ENCODE results near the gene HTRA1. TPM values are rescaled to one million over a fixed set of nuclear protein-coding genes. Genes with fewer than 3 reads are reported as not detected.

HTRA1 gene
- total RNA-seq, 1 experiment from 2014 or later = 157 TPM

DNA sequence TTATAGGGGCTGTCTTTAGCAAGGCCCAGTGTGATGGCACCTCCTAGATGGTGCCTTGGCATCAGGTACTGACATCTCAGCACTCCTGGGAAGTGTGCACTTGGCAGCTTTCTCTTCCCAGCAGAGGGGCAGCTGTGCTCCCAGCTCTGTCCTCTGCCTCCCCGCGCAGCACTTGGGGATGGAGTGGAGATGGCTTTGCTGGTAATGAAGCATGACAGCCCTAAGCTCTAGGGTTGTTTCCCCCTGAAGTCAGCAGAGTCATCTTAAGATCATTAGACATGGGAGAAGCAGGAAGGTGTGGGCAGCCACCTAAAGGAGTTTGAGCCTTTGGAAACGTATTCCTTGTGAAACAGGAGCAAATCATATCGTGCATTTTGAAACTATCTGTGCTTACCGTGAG lies 46.7 kb downstream of the HTRA1 start:
- CTCF ChIA-PET = interaction anchor here (0.6 to 1.3 kb wide), 3 partner anchors 13 to 223 kb away, joined by 3 to 4 read pairs (median 4); no protein-coding TSS in a partner anchor
- Mint-ChIP-seq H3K9me3 (ENCODE audit: unreplicated experiment) (no peaks in the 10 kb centered on the region), H3K4me1 (ENCODE audit: insufficient read depth, unreplicated experiment) (peaks cover 32% of the 10 kb centered on the region), H3K27me3 (ENCODE audit: insufficient read depth, unreplicated experiment) (no peaks in the 10 kb centered on the region), H3K4me3 (ENCODE audit: unreplicated experiment) (no peak overlapping the region), H3K27ac (ENCODE audit: low read depth, unreplicated experiment) (no peak overlapping the region), H3K36me3 (ENCODE audit: insufficient read depth, unreplicated experiment) (peaks cover 89% of the 10 kb centered on the region)
- no peak for DNase-seq (ENCODE audit: unreplicated experiment)
- TF ChIP-seq, protein P1, sequence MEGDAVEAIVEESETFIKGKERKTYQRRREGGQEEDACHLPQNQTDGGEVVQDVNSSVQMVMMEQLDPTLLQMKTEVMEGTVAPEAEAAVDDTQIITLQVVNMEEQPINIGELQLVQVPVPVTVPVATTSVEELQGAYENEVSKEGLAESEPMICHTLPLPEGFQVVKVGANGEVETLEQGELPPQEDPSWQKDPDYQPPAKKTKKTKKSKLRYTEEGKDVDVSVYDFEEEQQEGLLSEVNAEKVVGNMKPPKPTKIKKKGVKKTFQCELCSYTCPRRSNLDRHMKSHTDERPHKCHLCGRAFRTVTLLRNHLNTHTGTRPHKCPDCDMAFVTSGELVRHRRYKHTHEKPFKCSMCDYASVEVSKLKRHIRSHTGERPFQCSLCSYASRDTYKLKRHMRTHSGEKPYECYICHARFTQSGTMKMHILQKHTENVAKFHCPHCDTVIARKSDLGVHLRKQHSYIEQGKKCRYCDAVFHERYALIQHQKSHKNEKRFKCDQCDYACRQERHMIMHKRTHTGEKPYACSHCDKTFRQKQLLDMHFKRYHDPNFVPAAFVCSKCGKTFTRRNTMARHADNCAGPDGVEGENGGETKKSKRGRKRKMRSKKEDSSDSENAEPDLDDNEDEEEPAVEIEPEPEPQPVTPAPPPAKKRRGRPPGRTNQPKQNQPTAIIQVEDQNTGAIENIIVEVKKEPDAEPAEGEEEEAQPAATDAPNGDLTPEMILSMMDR (IDR thresholded peaks at IDR 0.05; ENCODE audit: unreplicated experiment) = no peak
- intact Hi-C loops (cut with micrococcal nuclease) = no loop called here
- BruUV-seq (replicated peaks) = no TSS peak
- POLR2A ChIA-PET = interaction anchor here (0.5 to 5.8 kb wide), 5 partner anchors 10 to 57 kb away, joined by 4 to 60 read pairs (median 4); no protein-coding TSS in a partner anchor

DNA sequence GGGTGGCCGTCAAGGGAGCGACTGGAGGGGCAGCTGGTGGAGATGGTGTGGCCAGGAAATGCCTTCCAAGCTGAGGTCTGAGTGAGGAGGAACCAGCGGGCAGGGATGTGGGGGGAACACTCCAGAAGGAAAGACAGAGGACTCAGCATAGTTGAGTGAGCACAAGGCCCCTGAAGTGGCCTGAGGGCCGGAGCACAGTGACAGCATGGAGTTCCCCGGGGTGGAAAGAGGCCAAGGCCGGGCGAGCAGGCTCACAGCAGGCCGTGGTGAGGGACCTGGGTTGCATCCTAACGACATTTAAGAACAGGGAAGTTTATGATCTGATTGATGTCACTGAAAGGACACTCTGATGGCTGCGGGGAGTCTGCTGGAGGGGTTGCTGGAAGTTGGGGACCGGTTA lies 48.0 kb downstream of the HTRA1 start:
- Mint-ChIP-seq H3K27ac (ENCODE audit: low read depth, unreplicated experiment) (peak overlapping the region; percentile 87), H3K9me3 (ENCODE audit: unreplicated experiment) (no peaks in the 10 kb centered on the region), H3K4me3 (ENCODE audit: unreplicated experiment) (peak overlapping the region; percentile 45), H3K36me3 (ENCODE audit: insufficient read depth, unreplicated experiment) (peaks cover 89% of the 10 kb centered on the region), H3K4me1 (ENCODE audit: insufficient read depth, unreplicated experiment) (peaks cover 29% of the 10 kb centered on the region), H3K27me3 (ENCODE audit: insufficient read depth, unreplicated experiment) (no peaks in the 10 kb centered on the region)
- intact Hi-C loops (cut with micrococcal nuclease) = no loop called here
- no TSS peak for BruUV-seq (replicated peaks)
- POLR2A ChIA-PET = interaction anchor here (1.1 to 5.8 kb wide), 6 partner anchors 14 to 202 kb away, joined by 3 to 60 read pairs (median 5); partner anchors contain the start of gene HTRA1
- TF ChIP-seq, protein P1 (IDR thresholded peaks at IDR 0.05; ENCODE audit: unreplicated experiment) = no peak
- CTCF ChIA-PET = interaction anchor here (0.7 kb wide), 1 partner anchor 40 kb away, joined by 3 read pairs; no protein-coding TSS in a partner anchor
- no peak for DNase-seq (ENCODE audit: unreplicated experiment)

DNA sequence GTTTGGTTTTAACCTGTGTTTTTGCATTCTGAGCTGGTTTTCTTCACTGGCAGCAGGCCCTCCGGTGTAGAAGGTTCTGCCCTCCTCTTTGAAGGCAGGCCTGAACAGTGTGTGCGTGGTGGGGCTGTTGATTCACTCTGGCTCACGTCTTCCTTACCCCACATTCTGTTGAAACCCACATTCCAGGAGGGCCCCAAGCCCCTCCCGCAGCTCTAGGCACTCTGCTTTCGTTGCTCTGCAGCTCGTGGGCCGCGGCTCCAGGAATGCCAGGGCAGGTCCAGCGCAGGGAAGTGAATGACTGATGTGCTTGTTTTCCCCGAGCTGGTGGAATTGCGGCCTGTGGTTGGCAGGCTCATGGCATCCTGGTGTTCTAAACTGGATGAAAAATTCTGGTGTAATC lies 49.0 kb downstream of the HTRA1 start:
- Mint-ChIP-seq H3K9me3 (ENCODE audit: unreplicated experiment) (no peaks in the 10 kb centered on the region), H3K4me3 (ENCODE audit: unreplicated experiment) (peak overlapping the region; percentile 24), H3K27me3 (ENCODE audit: insufficient read depth, unreplicated experiment) (no peaks in the 10 kb centered on the region), H3K36me3 (ENCODE audit: insufficient read depth, unreplicated experiment) (peaks cover 90% of the 10 kb centered on the region), H3K27ac (ENCODE audit: low read depth, unreplicated experiment) (peak overlapping the region; percentile 87), H3K4me1 (ENCODE audit: insufficient read depth, unreplicated experiment) (peaks cover 19% of the 10 kb centered on the region)
- ChIA-PET POLR2A (interaction anchor here (0.6 to 5.8 kb wide), 11 partner anchors 11 to 203 kb away, joined by 3 to 60 read pairs (median 6); partner anchors contain the start of gene PLEKHA1), CTCF (interaction anchor here (0.9 to 1.3 kb wide), 5 partner anchors 23 to 211 kb away, joined by 3 to 5 read pairs (median 4); no protein-coding TSS in a partner anchor)
- peak; percentile 88 for DNase-seq (ENCODE audit: unreplicated experiment)
- TF ChIP-seq, protein P1 (IDR thresholded peaks at IDR 0.05; ENCODE audit: unreplicated experiment) = no peak
- intact Hi-C loops (cut with micrococcal nuclease) = loop anchor here (1.0 to 5.0 kb wide), 2 partner anchors 48 to 57 kb away; no protein-coding TSS in a partner anchor
- BruUV-seq (replicated peaks) = no TSS peak

DNA sequence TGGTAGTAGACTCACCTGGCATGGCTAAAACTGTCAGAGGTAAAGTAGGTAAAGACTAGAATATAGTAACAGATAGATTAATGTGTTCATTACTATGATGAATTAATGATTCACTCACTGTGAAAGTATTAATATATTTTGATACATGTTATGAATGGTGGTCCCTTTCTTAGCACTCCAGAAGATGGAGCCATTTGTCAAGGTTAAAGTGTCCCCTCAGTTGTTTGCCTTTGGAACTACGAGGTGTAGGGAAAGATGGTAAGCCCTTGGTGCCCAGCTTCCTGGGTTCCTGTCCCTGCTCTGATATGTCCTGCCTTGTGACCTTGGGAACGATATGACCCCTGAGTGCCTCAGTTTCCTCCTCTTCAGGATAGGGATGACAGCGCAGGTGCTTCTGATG lies 49.4 kb downstream of the HTRA1 start:
- no peak for DNase-seq (ENCODE audit: unreplicated experiment)
- Mint-ChIP-seq H3K4me1 (ENCODE audit: insufficient read depth, unreplicated experiment) (peaks cover 19% of the 10 kb centered on the region), H3K4me3 (ENCODE audit: unreplicated experiment) (no peak overlapping the region), H3K36me3 (ENCODE audit: insufficient read depth, unreplicated experiment) (peaks cover 90% of the 10 kb centered on the region), H3K27ac (ENCODE audit: low read depth, unreplicated experiment) (peak overlapping the region; percentile 87), H3K27me3 (ENCODE audit: insufficient read depth, unreplicated experiment) (no peaks in the 10 kb centered on the region), H3K9me3 (ENCODE audit: unreplicated experiment) (no peaks in the 10 kb centered on the region)
- no TSS peak for BruUV-seq (replicated peaks)
- ChIA-PET POLR2A (interaction anchor here (1.3 to 5.8 kb wide), 7 partner anchors 16 to 203 kb away, joined by 3 to 60 read pairs (median 7); no protein-coding TSS in a partner anchor), CTCF (interaction anchor here (0.6 to 2.5 kb wide), 5 partner anchors 24 to 468 kb away, joined by 3 to 7 read pairs (median 3); no protein-coding TSS in a partner anchor)
- TF ChIP-seq, protein P1 (IDR thresholded peaks at IDR 0.05; ENCODE audit: unreplicated experiment) = no peak
- intact Hi-C loops (cut with micrococcal nuclease) = loop anchor here (1.0 to 5.0 kb wide), 2 partner anchors 48 to 57 kb away; no protein-coding TSS in a partner anchor
